GM21367 (cell line): Measurements from ENCODE around the gene CDH13.

Source experiments
- ATAC-seq: cut with Tn5 transposase; IDR thresholded peaks from one replicate; pipeline ENCODE4 v1.9.1; 2021; ENCODE audit not compliant: unreplicated experiment

CDH13 gene

GRCh38 chr16:83270640-83271039 lies 643.9 kb downstream of the CDH13 start:
- no peak for ATAC-seq

GRCh38 chr16:83271123-83271522 lies 644.4 kb downstream of the CDH13 start:
- no peak for ATAC-seq

GRCh38 chr16:83271970-83272575 lies 645.3 kb downstream of the CDH13 start:
- ATAC-seq, result no peak

- no peak for ATAC-seq
Observed at GRCh38 chr16:83272843-83273242, 646.1 kb downstream of the CDH13 start.

- ATAC-seq, result no peak
Observed at GRCh38 chr16:83273504-83274173, 646.9 kb downstream of the CDH13 start.

DNA sequence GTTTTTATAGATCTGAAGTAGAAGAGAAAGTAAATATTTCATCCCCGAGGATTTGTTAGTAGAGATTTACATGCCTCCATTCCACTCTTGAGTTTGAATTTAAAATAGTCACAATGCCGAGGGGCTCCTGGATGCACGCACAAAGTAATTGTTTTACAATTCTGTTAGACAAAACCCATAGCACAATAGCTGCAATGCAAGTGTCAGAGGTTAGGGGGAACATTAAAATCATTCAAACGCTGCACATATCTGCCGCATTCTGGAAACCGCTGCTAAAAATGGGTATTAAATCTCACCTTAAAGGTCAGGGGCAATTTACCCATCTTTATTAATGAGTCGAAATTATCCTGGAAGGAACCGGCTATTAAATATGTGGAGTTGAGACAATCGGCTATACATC lies 652.5 kb downstream of the CDH13 start:
- ATAC-seq, result no peak

DNA sequence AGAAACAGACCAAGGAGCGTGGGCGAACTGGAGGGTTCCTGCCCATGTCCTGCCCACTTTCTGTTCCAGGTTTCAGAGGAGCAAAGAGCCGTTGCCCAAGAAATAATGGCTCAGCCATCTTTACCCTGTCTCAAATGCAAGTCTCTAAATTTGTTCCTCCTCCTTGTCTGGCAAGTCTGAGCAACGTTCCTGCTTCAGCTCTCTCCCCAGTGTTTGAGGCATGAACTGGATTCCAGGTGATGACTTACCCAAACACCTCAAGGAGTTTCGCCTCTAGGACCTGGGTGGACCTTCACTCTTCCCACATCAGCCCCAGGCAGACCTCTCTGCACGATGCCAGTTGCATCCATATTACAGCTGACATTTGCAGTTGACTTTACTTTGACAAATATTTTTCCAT lies 659.2 kb downstream of the CDH13 start:
- ATAC-seq, result no peak

DNA sequence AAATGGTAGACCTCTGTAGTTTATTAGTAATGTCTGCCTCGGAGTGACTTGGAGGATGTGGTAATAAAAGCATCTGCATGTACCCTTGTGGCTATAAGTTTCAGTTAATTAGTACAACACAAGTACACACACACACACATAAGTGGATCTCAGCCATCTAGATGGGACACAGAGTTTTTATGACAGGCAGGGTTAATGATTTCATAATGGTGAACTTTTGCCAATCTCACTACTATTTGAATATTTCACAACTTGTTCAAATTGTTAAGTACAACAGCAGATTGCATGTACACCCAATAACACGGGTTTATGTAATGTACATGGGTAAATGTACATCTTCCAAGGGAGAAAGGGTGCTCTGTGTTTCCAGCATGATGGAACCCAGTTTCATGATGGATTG lies 669.7 kb downstream of the CDH13 start:
- ATAC-seq, result no peak

DNA sequence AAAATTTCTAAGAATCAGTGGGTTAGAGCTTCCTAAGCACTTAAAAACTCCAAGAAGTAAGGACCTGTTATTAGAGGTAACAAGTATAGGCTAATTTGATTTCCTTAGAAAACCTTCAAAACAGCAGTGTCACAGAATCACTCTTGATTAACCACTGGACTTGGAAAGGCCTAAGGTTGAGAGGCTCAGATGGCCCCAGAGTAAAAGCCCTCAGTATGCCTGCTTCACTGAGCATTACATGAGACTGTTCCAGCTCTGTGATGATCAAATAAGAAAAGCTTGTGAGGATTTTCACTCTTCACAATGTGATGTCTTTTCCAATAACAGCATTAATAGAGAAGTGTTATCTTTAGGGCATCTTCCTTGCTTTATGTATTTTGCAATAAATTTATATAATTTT lies 671.8 kb downstream of the CDH13 start:
- ATAC-seq, result no peak

DNA sequence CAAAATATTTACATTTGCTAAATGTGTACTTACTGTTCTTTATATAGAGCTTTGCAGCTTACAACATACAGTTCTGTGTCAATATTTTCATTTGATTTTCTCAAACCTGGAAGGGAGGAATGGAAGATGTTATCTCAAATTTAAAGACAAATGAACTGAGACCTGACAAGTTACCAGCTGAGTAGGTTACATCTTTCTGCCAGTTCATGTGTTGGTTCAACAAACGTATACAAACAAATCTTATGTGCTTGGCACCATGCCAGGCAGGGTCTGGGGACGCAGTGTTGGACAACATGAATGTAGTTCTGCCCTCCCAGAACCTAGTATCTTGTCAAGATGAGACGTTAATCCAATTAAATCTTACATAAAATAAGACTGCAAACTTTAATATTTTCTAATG lies 673.6 kb downstream of the CDH13 start:
- no peak for ATAC-seq

DNA sequence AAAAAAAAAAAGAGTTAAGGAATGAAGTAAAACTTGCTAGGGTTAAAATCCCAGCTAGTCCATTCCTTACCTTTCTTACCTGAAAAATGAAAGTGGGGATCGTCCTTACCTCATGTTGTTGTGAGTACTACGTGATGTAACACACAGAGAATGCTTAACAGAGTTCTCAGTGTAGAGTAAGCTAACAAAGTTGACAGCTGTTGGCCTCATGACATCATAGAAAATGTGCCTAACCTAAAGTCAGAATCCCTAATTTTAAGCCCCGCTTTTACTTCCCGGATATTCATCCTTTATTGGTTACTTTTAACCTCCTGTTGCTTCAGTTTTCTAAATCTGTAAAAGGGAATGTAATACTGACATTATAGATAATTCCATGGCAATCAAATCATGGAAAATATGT lies 675.2 kb downstream of the CDH13 start:
- ATAC-seq, result no peak

DNA sequence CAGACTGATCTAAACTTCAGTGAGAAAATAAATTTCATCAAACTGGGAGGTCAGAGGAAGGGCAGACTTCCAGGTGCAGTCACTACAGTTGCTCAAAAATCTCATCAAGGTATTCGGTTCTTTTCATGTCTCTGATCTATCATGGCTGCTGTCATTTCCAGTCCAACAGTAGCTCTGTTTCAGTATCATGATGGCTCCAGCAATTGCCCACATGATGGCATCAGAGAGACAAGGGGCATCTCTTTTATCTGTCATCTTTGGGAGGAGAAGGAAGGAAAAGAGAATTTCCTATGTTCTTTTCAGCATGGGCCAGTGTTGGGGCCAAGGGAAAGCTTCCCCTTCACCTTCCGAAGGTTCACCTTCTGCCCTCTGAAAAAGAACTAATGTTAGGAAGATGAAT lies 676.1 kb downstream of the CDH13 start:
- no peak for ATAC-seq

- ATAC-seq, result no peak
Observed at GRCh38 chr16:83305092-83305491, 678.3 kb downstream of the CDH13 start.

GRCh38 chr16:83306961-83307593 lies 680.3 kb downstream of the CDH13 start:
- no peak for ATAC-seq

DNA sequence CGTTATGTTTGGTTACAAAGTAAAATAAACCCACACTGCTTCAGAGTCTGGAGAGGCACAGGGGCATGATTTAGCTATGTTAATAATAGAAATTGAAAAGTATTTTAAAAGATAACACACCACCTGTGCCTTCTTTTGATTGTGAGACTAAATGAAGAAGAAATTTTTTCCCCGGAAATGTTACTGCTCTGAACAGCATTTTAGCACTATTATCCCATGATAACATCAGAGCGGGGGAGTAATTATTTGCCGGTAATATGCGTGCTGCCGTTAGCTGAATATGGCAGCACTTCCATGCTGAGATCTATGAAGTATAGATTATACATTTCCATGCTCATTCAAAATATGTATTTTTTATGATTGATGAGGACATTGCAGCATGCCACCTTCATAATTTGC lies 680.8 kb downstream of the CDH13 start:
- no peak for ATAC-seq

- ATAC-seq, result no peak
Observed at GRCh38 chr16:83308414-83308813, 681.6 kb downstream of the CDH13 start.

- no peak for ATAC-seq
Observed at GRCh38 chr16:83310816-83311215, 684.0 kb downstream of the CDH13 start.

GRCh38 chr16:83312015-83312717 lies 685.4 kb downstream of the CDH13 start:
- ATAC-seq, result no peak

GRCh38 chr16:83312718-83313245 lies 686.0 kb downstream of the CDH13 start:
- no peak for ATAC-seq

- no peak for ATAC-seq
Observed at GRCh38 chr16:83315271-83315670, 688.5 kb downstream of the CDH13 start.

DNA sequence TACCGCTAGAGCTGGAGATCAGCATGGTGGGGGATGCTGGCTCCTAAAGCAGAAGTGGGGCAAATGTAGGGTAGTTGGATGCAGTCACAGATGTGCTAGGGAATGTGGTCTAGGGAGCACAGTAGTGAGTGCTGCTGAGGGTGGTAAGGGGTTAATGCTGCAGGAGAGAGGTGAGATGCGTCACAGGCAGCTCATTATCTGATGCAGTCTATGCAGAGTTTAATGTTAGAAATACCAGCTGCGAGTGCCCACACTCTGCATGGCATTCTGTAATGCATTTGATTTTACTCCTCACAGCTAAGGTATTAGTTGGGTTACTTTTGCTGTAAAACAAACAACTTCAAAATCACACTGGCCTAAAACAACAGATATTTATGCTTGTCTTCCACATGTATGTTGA lies 689.7 kb downstream of the CDH13 start:
- no peak for ATAC-seq

GRCh38 chr16:83318390-83318789 lies 691.6 kb downstream of the CDH13 start:
- ATAC-seq, result no peak
